Stimulated activated CD8-positive, alpha-beta memory T cell treated with anti-CD3 and anti-CD28 coated beads, Interleukin-12 subunit alpha, Interleukin-12 subunit beta, amount 100 ng/mL, for 24 hours (primary cell): ENCODE results near the gene SEMA3F.

Experiments used
- DNase-seq: peaks from one replicate; pipeline ENCODE4 v3.0.0-alpha.2; 2020; ENCODE audit errors: extremely low read depth

The SEMA3F gene

GRCh38 chr3:50154840-50155490, at the start of gene SEMA3F:
TSS of gene SEMA3F (plus strand) at chr3:50155324. CDS start at chr3:50159623, 4,299 bp downstream.
- DNase-seq: peak; percentile 39

- no peak for DNase-seq
Measured at GRCh38 chr3:50111757-50112156, 43.4 kb upstream of the SEMA3F start.

GRCh38 chr3:50112462-50112861, 42.7 kb upstream of the SEMA3F start:
- no peak for DNase-seq

- no peak for DNase-seq
Measured at GRCh38 chr3:50117120-50117519, 38.0 kb upstream of the SEMA3F start.

GRCh38 chr3:50118237-50118636, 36.9 kb upstream of the SEMA3F start:
- DNase-seq: no peak

GRCh38 chr3:50119786-50120185, 35.3 kb upstream of the SEMA3F start:
- DNase-seq: no peak

- no peak for DNase-seq
Measured at GRCh38 chr3:50120364-50121071, 34.6 kb upstream of the SEMA3F start.

GRCh38 chr3:50121072-50122032, 33.8 kb upstream of the SEMA3F start:
- DNase-seq: peak; percentile 26

- no peak for DNase-seq
Measured at GRCh38 chr3:50122071-50122470, 33.1 kb upstream of the SEMA3F start.

GRCh38 chr3:50122661-50123391, 32.3 kb upstream of the SEMA3F start:
- no peak for DNase-seq

- no peak for DNase-seq
Measured at GRCh38 chr3:50123394-50124051, 31.6 kb upstream of the SEMA3F start.

- DNase-seq: no peak
Measured at GRCh38 chr3:50124052-50124799, 30.9 kb upstream of the SEMA3F start.

GRCh38 chr3:50124800-50125178, 30.3 kb upstream of the SEMA3F start:
- no peak for DNase-seq

GRCh38 chr3:50125541-50126286, 29.4 kb upstream of the SEMA3F start:
- no peak for DNase-seq

- DNase-seq: no peak
Measured at GRCh38 chr3:50126287-50127211, 28.6 kb upstream of the SEMA3F start.

GRCh38 chr3:50127251-50127691, 27.9 kb upstream of the SEMA3F start:
- DNase-seq: no peak

- DNase-seq: no peak
Measured at GRCh38 chr3:50128001-50128400, 27.1 kb upstream of the SEMA3F start.

- no peak for DNase-seq
Measured at GRCh38 chr3:50130436-50130835, 24.7 kb upstream of the SEMA3F start.
